GM18499 (cell line): ENCODE results near the gene DOCK2.

ENCODE experiments used
- ATAC-seq: cut with Tn5 transposase; IDR thresholded peaks from one replicate; pipeline ENCODE4 v1.9.1; 2021; ENCODE audit warnings: moderate number of reproducible peaks; ENCODE audit not compliant: insufficient read depth, unreplicated experiment

DOCK2 gene

DNA sequence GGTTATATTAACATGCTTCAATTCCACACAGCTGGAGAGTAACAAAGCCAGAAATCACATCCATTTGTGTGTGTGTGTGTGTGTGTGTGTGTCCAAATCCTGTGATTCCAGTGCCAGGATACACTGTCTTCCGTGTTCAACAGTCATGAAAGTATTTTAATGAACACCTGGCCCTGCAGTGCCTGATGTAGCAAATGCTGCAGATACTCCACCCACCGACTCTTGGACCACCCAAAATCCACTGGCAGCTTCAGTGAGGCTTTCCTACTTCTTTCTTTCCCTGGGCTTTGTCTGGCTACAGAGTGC is 356.4 kb downstream of the DOCK2 start:
- no peak for ATAC-seq

DNA sequence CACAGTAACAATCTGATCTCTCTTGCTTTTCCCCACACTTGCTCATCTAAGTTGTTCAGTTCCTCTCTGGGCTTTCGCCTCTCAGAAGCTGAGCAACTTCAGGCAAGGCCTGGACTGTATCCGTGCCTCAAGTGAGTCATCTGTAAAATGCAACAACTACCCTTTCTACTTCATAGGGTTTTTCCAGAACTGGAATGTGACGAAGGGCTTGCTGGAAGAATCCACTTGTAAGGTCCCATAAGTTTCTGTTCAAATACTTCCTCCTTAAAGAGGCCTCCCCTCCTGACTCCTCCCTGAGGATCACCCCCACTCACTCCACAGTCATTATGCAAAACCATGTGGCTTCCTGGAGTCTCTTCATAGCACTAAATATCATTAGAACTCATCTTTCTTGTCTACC is 360.7 kb downstream of the DOCK2 start:
- ATAC-seq = no peak

DNA sequence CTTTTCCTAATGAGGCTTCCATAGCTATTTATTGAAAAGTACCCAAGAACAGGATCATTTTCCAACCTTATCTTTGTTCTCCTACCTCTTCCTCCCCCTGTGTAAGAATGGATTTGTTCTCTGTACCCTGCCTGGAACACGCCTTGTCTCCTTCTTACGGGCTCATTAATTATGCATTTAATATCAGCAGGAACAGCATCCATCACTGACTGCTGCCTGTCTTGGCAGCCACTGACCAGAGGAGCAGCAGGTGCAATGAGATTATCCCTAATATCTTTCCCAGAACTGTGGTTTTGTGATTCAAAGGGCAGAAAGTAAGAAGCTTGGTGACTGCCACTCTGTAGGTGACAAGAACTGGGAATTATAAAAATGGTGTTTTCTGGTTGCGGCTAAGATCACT is 362.5 kb downstream of the DOCK2 start:
- no peak for ATAC-seq

DNA sequence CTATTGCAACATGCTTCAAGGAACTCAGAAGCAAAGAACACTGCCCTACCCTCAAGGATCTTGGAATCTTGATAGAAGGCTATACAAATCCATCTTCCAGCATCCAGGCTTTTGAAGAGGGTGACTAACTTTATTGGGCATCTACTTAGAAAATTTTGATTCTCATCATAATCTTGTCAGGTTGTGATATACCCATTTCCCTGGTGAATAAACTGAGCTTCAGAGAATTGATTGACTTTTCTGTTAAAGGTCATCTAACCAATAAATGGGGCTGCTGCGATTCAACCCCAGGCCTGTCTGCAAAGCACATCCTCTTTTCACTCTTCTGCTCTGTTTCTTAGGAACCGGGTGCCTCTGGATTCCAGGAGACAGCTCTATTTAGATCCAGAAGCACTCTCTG is 363.1 kb downstream of the DOCK2 start:
- no peak for ATAC-seq

DNA sequence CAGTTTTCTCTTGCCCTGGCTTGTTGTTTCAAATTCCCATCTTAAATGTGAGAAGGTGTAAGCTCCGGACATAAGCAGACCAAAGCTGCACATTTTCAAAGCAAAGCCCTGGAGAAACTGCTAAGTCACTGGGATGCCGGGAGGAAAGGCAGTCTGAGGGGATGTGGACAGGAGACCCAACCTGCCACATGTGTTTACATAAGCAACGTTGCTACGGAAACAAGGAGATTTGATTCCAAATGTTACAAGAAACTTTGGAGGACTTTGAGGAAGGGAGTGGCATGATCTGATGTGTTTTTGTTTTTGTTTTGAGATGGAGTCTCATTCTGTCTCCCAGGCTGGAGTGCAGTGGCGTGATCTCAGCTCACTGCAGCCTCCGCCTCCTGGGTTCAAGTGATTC is 368.9 kb downstream of the DOCK2 start:
- ATAC-seq = no peak

DNA sequence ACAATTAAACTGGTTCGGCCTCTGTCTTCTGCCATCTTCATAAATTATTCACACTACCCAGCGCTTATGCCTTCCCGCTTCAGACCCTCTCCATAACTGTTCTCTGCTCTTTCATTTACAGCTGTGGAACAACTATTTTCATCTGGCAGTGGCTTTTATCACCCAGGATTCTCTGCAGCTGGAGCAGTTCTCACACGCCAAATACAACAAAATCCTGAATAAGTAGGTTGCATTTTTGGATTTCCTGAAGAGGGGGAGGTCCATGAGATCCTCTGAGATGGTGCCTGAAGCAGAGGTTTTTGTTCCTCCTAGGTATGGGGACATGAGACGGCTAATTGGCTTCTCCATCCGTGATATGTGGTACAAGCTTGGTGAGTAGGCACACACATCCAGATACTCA is 371.3 kb downstream of the DOCK2 start:
- no peak for ATAC-seq

DNA sequence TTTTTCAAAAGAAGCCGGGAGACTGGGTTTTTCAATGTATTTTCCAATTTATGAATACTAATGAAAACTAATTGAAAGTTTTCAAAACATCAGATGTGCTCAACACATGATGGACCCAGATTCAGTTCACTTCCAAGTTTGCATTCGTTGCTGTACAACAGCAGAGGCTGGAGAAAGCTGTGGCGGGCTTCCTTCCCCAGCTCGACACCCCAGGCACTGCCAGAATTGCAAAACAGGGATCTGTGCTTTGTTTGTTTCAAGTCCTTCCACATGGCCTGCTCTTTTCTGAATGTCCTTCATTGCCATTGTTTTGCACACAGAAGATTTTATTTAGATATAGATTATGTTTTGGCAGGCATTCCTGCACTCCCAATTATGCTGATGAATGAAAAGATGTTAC is 373.5 kb downstream of the DOCK2 start:
- ATAC-seq = no peak

DNA sequence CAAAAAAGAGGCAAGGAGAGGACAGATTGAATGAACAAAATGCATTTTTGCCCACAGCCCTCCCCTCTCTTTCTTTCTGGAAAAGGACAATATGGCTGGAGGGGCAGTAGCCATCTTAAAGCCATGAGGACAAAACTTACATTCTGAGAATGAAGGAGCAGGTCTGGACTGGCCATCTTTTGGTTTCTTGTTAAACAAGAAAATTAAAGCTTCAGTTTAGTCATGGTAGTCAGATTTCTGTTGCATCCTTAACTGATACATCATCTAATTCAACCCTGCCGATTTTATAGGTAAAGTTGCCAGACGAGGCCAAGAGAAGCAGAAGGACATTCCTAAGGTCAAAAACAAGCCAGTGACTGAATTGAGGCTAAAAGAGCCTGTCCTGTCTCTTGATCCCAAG is 374.7 kb downstream of the DOCK2 start:
- no peak for ATAC-seq

DNA sequence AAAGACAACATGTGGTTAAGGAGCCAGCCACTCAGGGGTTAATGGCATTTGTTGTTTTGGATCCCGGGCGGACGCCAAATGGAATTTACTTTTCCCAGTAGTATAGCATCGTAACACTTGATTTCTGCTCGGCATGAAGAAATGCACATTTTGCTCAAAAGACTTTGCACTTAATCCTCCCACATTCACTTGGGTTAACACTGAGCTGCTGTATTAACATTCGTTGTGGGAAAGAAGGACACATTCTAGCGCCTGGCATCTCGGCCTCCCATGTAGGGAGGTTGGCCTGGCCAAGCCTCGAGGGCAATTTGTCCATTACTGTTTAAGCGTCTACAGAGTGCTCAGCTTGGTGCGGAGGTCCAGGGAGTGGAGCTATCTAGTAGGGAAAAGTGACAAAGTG is 375.5 kb downstream of the DOCK2 start:
- no peak for ATAC-seq

DNA sequence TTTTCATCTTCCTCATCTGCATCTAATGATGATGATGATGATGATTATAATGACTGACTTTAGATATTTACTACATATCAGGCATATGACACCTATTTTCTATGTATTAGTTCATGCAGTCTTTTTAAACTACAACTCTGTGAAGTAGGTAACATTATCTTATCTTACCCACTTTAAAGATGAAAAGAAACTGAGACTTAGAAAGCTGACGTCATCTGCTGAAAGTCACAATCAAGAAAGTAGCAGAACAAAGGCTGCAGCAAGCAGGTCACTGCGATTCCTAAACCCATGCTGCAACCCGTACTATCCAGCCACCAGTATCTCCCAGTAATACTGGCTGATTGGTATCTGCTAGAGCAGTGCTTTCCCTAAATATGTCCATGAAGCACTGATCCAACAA is 383.3 kb downstream of the DOCK2 start:
- no peak for ATAC-seq

DNA sequence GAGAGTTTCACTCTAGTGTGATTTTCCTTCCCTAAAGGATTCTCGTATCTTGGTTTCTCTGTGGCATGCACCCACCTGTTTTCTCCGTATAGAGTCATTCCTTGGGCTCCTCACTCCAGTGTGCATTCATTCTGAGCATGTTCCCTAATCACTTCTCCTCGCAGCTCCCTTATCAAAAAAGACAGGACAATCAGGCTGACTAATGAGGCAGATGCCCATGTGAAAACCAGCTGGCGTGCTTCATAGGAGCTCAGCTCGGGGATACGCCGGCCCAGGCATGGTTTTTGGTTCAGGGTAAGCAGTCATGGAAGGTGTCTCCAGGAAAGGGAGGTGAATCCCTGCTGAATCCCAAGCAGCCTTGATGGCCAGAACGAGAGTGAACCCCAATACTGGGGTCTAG is 384.4 kb downstream of the DOCK2 start:
- no peak for ATAC-seq

DNA sequence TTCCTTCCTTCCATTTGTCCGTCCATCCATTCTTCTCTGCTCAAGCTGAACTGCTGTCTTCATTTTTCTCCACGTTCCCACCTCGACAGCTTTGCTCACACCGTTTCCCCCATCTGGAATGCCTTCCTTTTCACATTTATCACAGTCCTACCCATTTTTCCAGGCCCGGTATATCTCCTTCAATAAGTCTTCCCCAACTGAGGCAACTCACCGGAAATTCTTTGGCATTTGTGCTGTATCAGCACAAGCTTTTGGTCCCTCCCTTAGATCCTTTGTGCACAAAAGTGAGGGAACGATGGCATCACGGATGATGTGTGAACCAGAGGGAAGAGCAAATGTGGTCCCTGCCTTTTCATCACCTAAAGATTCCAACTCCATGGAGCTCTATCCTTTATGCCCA is 388.8 kb downstream of the DOCK2 start:
- ATAC-seq = no peak

DNA sequence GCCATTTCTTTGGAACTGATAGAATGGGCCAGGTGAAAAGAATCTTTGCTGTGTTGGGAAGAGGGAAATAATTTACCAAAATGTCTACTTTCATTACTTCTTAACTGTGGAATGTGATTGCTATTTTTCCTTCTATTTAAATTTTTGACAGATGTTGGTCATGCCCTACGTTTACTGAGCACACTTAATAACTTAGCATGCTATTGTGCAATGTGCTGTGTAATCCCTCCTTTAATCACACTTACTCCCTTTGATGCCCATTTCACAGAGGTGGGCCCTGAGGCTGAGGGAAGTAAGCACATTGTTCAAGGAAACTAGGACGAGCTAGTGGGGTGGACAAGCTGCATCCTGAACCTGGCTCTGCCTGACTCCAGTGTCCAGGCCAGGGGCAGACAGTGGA is 391.0 kb downstream of the DOCK2 start:
- ATAC-seq = no peak

DNA sequence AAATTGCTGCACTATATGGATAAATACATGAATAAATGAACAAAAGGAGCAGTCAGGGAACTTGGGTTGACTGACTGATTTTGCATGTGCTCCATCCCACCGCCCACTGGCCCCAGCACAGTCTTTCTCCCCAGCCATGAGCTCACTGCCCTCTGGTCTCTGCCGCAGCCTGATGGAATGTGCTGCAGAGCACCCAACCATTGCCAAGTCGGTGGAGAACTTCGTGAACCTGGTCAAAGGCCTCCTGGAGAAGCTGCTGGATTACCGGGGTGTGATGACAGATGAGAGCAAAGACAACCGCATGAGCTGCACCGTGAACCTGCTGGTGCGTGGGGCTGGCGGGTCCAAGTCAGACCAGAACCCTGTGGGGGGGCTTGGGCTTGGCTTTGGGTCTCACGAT is 397.2 kb downstream of the DOCK2 start:
- ATAC-seq = no peak

DNA sequence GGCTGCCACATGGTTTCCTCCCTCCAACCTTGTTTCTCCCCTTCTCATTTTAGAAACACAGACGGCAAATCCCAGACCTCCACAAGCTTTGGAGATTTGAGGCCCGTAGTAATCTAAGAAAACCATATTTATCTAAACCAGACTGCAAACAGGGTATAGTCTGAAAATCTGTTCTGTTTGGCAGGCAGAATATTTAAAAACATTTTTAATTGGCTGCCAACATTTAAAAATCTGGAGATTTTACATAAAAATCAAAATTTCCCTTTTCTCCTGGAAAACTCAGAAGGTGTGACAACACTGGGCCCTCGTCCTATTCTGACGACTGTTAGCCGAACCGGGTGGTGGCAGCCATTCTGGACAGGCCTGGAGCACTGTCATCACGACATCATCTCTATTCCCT is 401.2 kb downstream of the DOCK2 start:
- no peak for ATAC-seq

DNA sequence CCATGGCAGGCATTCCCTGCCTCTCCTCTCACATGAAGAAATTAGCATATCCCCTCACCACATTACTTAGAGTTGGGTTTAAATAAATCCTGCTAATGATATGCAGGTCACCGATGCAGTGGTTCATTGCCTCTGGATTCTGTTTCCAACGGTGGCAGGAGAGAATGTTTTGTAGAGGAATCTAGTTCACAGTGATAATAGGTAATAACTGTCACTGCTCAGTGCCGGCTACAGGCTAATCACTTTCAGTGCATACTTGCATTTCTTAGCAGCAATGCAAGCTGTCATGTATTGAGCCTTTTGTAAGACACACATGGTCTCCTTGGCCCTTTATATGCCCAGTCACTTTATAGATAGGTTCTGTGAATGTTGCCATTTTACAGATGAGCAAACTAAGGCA is 402.8 kb downstream of the DOCK2 start:
- no peak for ATAC-seq

DNA sequence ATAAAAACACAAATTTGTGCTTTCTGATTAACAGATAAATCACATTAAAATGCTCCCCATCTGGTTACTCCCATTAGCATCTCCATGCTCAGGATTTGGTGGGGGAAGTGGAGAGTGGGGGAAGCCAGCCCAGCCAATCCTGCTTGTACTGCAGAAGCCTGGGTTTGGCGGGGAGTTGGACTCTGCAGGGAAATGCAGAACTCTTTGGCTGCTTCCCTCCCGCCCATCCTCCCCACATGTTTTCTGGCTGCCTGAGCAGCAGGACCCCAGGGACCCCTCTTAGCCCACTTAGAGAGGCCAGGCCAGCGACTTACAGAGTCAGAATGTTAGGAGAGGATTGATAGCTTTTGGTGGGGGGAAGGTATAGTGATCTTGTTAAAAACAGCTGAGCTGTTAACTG is 409.2 kb downstream of the DOCK2 start:
- no peak for ATAC-seq

DNA sequence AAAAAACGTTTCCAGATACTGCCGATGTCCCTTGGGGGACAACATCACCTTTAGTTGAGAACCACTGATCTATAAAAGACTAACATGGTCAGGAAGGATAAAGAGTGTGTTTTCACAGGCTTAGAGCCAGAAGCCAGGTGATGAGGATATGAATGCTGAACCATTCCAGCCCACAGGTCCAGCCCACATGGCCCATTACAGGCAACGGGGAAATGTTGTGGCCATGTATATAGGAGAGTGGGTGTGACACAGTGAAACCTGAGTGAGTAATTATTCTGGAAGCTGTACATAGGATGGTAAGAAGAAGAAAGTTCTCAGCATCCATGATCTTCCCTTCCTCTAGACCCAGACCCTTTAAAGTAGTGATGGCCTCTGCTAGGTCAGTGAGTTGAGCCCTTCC is 412.6 kb downstream of the DOCK2 start:
- ATAC-seq = no peak

DNA sequence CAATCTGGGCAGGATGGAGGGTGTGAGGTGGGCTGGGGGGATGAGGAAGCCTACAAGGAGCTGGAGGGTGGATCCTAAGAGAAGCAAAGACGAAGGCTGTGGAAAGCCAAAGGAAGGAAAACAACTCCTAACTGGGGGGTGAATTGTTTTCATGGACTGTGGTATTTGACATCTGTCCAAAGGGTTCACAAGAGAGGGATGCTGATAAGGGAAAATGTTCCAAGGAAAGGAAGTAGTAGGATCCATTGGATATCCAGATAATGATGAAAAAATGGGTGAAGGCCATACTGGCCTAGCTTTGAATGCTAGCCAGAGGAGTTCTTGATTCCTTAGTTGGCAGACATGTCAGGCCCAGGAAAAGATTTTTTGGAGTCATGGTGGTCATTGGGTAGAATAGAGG is 416.8 kb downstream of the DOCK2 start:
- no peak for ATAC-seq

DNA sequence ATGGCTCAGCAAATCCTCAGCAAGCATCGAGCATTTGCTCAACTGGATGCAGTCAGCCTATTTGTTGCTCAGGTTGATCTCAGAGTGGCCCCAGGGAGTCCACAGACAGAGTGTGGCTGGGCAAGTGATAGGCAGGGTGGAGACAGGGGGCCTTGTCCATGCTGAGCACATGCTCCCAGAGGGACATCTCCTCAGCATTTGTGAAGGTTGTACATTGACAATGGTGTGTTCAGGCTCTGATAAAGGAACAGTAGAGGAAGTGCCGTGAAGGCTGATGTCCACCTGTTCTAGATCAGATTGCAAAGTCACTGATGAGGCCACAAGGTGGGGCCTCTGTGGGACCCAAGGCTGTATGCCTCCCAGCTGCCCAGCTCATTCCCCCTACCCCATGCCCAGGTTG is 418.5 kb downstream of the DOCK2 start:
- no peak for ATAC-seq

DNA sequence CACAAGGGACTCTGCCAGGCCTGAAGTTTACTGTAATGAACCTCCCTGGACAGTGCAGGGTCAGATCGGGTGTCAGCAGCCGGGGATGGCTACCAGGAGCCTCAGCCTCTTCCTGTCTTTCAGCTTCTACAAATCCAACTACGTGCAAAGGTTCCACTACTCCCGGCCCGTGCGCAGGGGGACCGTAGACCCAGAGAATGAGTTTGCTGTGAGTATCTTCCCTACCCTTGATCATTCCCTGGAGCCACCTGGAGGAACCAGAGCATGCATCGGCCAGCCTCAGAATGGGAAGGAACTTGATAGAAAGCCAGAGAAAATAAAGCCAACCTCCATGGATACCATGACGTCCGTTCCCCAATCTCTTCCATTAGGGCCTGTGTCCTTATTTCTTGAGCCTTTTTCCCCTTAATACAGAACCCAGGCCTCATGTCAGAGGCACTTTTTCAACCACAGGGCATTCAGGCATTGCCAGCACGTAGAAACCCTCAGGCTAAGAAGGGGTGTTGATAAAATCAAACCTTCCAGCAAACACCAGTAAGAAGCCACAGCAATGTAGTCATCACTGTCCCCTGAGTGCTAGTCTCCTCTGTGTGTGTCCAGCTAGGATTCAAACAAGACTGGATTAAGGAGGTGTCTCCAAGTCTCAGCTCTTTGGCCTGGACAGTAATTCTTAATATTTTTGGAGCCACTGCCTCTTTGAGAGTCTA is 419.6 kb downstream of the DOCK2 start:
- no peak for ATAC-seq

DNA sequence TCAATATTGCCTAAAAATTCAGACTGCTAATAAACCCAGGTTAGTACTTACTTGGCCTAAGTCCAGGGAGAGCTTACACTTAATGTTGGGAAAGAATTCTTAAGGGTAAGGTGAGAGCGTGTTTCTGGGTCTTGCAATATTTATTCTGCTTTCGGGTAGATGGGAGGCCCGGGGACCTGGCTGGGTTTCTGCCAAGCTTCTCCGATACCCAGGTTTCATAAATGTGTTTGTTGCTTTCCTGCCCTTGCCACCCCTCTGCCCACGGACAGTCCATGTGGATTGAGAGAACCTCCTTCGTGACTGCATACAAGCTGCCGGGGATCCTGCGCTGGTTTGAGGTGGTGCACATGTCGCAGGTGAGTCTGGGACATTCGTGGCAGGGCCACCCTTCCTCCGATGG is 420.2 kb downstream of the DOCK2 start:
- no peak for ATAC-seq

DNA sequence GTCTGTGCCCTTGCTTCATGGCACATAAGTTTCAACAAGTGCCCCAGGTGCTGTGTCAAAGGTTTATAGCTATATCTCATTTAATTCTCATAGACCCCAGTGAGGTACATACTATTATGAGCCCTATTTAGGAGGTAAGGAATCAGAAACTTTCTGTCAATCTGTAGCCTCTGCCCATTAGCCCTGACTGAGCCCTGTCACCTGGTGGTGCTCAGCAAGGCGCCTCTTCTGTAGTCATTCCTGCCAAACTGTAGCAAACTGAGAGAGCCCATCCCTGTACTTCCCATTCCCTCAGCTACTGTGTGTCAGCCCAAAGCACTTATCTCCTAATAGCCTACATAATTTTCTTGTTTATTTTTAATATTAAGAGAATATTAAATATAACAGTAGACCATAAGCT is 422.1 kb downstream of the DOCK2 start:
- no peak for ATAC-seq
